ENCODE measurements around the gene PARP8.
"Not testable (repeated sequence)": the region's sequence is repeated elsewhere in the genome, so short reads cannot be mapped to it uniquely, and the experiment has no call there.

PARP8 gene

GRCh38 chr5:50730336-50730735 is 63.9 kb downstream of the PARP8 start:
- DNase-seq, result no peak

- DNase-seq, result no peak
Measured at GRCh38 chr5:50730841-50731240, 64.4 kb downstream of the PARP8 start.

- DNase-seq, result no peak
Measured at GRCh38 chr5:50733741-50734140, 67.3 kb downstream of the PARP8 start.

GRCh38 chr5:50738864-50739263 is 72.4 kb downstream of the PARP8 start:
- DNase-seq, result no peak

GRCh38 chr5:50740832-50741231 is 74.4 kb downstream of the PARP8 start:
- no peak for DNase-seq

GRCh38 chr5:50744776-50745175 is 78.3 kb downstream of the PARP8 start:
- DNase-seq, result peak; percentile 35

GRCh38 chr5:50745221-50745910 is 78.9 kb downstream of the PARP8 start:
- no peak for DNase-seq

- no peak for DNase-seq
Measured at GRCh38 chr5:50749181-50749580, 82.7 kb downstream of the PARP8 start.

- peak; percentile 18 for DNase-seq
Measured at GRCh38 chr5:50749873-50750272, 83.4 kb downstream of the PARP8 start.

- peak; percentile 81 for DNase-seq
Measured at GRCh38 chr5:50751064-50751657, 84.7 kb downstream of the PARP8 start.

- DNase-seq, result no peak
Measured at GRCh38 chr5:50752800-50753199, 86.4 kb downstream of the PARP8 start.

- no peak for DNase-seq
Measured at GRCh38 chr5:50759526-50760270, 93.3 kb downstream of the PARP8 start.

GRCh38 chr5:50763351-50763750 is 96.9 kb downstream of the PARP8 start:
- DNase-seq, result no peak

GRCh38 chr5:50763846-50764245 is 97.4 kb downstream of the PARP8 start:
- no peak for DNase-seq

GRCh38 chr5:50766042-50766441 is 99.6 kb downstream of the PARP8 start:
- no peak for DNase-seq

- DNase-seq, result no peak
Measured at GRCh38 chr5:50766462-50766861, 100.0 kb downstream of the PARP8 start.

GRCh38 chr5:50766967-50767366 is 100.5 kb downstream of the PARP8 start:
- DNase-seq, result no peak

GRCh38 chr5:50767588-50767987 is 101.2 kb downstream of the PARP8 start:
- no peak for DNase-seq

GRCh38 chr5:50768634-50769033 is 102.2 kb downstream of the PARP8 start:
- no peak for DNase-seq

GRCh38 chr5:50770441-50770840 is 104.0 kb downstream of the PARP8 start:
- no peak for DNase-seq

- DNase-seq, result not testable (repeated sequence)
Measured at GRCh38 chr5:50774446-50775175, 108.2 kb downstream of the PARP8 start.

GRCh38 chr5:50786073-50786472 is 119.6 kb downstream of the PARP8 start:
- DNase-seq, result no peak

- DNase-seq, result no peak
Measured at GRCh38 chr5:50791813-50792212, 125.4 kb downstream of the PARP8 start.

All from CD4-positive, alpha-beta T cell treated with Interleukin-21 for 1 hour (primary cell).